K562 (cell line): Measurements from ENCODE around the gene ANKRD27. TPM values are rescaled to one million over a fixed set of nuclear protein-coding genes. Genes with fewer than 3 reads are reported as not detected.

ENCODE experiments used
- BHLHE40 ChIP-seq: IDR thresholded peaks from 2 replicates; pipeline ENCODE4 v1.6.1; 2011; ENCODE audit warnings: low read length, improper control_type of control experiment
- CREM ChIP-seq: IDR thresholded peaks from 2 replicates; pipeline ENCODE4 v1.6.1; 2014; ENCODE audit warnings: antibody characterized with exemption, low read depth
- ELF1 ChIP-seq: fragments of 200-800 bp; sonication (Bioruptor generic); IDR thresholded peaks from 2 replicates; pipeline ENCODE4 v1.6.1; 2016; ENCODE audit warnings: missing genetic modification characterization, missing compliant biosample characterization
- FOXJ2 ChIP-seq: fragments of 200-800 bp; sonication (Bioruptor generic); IDR thresholded peaks from 2 replicates; pipeline ENCODE4 v1.6.1; 2016; ENCODE audit warnings: missing genetic modification characterization, missing compliant biosample characterization
- HIVEP1 ChIP-seq: fragments of 250-450 bp; sonication (Bioruptor Pico); IDR thresholded peaks from 2 replicates; pipeline ENCODE4 v1.4.0; 2020; ENCODE audit warnings: mild to moderate bottlenecking
- IRF2 ChIP-seq: sonication (generic); formaldehyde crosslinking; IDR thresholded peaks from 2 replicates; pipeline ENCODE4 v1.8.1; 2022; ENCODE audit warnings: mild to moderate bottlenecking, missing genetic modification reagents
- SAFB ChIP-seq: fragments of 200-400 bp; formaldehyde crosslinking; IDR thresholded peaks from 2 replicates; pipeline ENCODE4 v1.6.1; 2017; ENCODE audit warnings: low read depth, low read length, borderline replicate concordance
- SETDB1 ChIP-seq: IDR thresholded peaks from one replicate; pipeline ENCODE4 v1.6.1; 2012; ENCODE audit warnings: low read length, control low read depth, inconsistent platforms
- SMAD3 ChIP-seq: fragments of 450-650 bp; formaldehyde crosslinking; conservative IDR thresholded peaks from 2 replicates; pipeline ENCODE4 v1.4.0; 2020; ENCODE audit warnings: mild to moderate bottlenecking
- YBX1 ChIP-seq: fragments of 450-650 bp; IDR thresholded peaks from 2 replicates; pipeline ENCODE4 v1.7.1; 2016; ENCODE audit warnings: mild to moderate bottlenecking
- ZC3H4 ChIP-seq: sonication (generic); formaldehyde crosslinking; IDR thresholded peaks from 2 replicates; pipeline ENCODE4 v1.9.0; 2021; ENCODE audit warnings: missing genetic modification reagents, borderline replicate concordance
- polyA plus RNA-seq, 8 experiments: library from polyadenylated mRNA; depleted of rRNA in 4 of 8; stranded (reverse) in 5 of 8; unstranded in 3 of 8; fragments of >200 nt; fragmentation: Nextera tagmentation in 2 of 8; fragmentation: Illumina TruSeq in 1 of 8; extraction: Ambion mirVana in 2 of 8; extraction: Trizol in 1 of 8; gene quantifications; 2 replicates each; pipeline versions ENCODE4 v1.2.1 to v1.2.3, GENCODE V29; 2011 to 2014; ENCODE audit warnings: inconsistent platforms in 1 of 8, missing spikeins in 1 of 8
- total RNA-seq, 7 experiments: library from RNA; depleted of rRNA in 6 of 7; stranded (reverse); fragments of >200 nt in 6 of 7; fragmentation: Illumina TruSeq in 2 of 7; extraction: Trizol in 2 of 7; gene quantifications; 2 replicates each; pipeline versions ENCODE4 v1.2.1 to v1.2.3, GENCODE V29; 2011 to 2021; ENCODE audit warnings: low replicate concordance in 1 of 7
- TF ChIP-seq, protein P1 (sequence below): fragments of 250-450 bp; sonication (Bioruptor Pico); IDR thresholded peaks from 2 replicates; pipeline ENCODE4 v1.4.0; 2020; ENCODE audit warnings: mild to moderate bottlenecking, moderate library complexity

Gene ANKRD27
- total and polyA plus RNA-seq, 9 of the 15 experiments (the other 6 are each of a cell fraction or from before 2014, with no cell fraction given), result 5.3 to 71.3 (median 54.2) TPM

DNA sequence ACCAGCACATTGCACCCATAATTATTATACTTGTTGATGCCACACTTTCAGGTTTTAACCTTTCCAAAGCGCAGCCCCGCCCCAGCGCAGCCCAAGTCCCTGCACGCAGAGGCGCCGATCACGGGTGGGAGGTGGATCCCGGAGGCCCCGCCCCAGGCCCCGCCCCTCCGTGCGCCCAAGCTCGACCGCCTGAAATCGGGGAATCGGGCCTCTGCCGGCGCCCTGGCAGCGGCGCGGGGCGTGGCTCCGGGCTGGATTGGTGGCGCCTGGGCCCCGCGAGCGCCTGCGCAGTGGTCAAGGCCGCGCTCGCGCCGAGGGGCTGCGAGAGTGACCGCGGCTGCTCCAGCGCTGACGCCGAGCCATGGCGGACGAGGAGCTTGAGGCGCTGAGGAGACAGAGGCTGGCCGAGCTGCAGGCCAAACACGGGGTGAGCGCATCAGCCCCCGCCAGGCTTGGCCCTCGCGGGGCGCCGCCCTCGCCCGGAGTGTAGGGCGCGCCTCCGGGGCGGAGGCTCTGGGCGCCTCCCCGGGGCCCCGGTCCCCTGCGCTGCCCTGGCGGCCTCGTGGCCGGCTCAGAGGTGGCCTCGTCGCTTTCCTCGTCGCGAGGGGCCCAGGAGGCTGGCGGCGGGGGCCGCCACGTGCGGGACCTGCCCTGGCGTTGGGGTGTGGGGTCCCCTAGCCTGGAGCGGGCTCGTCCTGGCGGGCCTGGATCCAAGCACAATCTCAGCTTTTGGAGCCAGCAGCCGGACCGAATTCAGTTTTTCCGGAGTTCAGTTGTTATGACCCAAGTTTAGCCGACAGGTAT is 93.9 kb downstream of the ANKRD27 start, which contains the start of gene PDCD5 (continued):
- TF ChIP-seq, protein P1, sequence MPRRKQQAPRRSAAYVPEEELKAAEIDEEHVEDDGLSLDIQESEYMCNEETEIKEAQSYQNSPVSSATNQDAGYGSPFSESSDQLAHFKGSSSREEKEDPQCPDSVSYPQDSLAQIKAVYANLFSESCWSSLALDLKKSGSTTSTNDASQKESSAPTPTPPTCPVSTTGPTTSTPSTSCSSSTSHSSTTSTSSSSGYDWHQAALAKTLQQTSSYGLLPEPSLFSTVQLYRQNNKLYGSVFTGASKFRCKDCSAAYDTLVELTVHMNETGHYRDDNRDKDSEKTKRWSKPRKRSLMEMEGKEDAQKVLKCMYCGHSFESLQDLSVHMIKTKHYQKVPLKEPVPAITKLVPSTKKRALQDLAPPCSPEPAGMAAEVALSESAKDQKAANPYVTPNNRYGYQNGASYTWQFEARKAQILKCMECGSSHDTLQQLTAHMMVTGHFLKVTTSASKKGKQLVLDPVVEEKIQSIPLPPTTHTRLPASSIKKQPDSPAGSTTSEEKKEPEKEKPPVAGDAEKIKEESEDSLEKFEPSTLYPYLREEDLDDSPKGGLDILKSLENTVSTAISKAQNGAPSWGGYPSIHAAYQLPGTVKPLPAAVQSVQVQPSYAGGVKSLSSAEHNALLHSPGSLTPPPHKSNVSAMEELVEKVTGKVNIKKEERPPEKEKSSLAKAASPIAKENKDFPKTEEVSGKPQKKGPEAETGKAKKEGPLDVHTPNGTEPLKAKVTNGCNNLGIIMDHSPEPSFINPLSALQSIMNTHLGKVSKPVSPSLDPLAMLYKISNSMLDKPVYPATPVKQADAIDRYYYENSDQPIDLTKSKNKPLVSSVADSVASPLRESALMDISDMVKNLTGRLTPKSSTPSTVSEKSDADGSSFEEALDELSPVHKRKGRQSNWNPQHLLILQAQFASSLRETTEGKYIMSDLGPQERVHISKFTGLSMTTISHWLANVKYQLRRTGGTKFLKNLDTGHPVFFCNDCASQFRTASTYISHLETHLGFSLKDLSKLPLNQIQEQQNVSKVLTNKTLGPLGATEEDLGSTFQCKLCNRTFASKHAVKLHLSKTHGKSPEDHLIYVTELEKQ (CRISPR knock-in tag), result no peak
- peak; percentile 54; the same call in 1 of the 2 replicates for TF ChIP-seq CREM
- no peak for TF ChIP-seq SETDB1
- no peak for TF ChIP-seq IRF2 (CRISPR knock-in tag)
- TF ChIP-seq ZC3H4, result no peak
- no peak for TF ChIP-seq YBX1
- TF ChIP-seq ELF1 (tag), result no peak
- peak; percentile 36; the same call in 1 of the 2 replicates for TF ChIP-seq BHLHE40
- peak; percentile 83 for TF ChIP-seq SAFB
- no peak for TF ChIP-seq SMAD3 (CRISPR knock-in tag)
- TF ChIP-seq HIVEP1, result no peak
- TF ChIP-seq FOXJ2 (tag), result no peak
